Purkinje cell (primary cell): ENCODE results near the gene ZNF496. TPM values are rescaled to one million over a fixed set of nuclear protein-coding genes. Genes with fewer than 3 reads are reported as not detected.

ENCODE experiments used
- polyA plus RNA-seq: library from polyadenylated mRNA; unstranded; fragments of >200 nt; fragmentation: Nextera tagmentation; gene quantifications from 2 replicates; pipeline ENCODE4 v1.2.1, GENCODE V29; 2014

The ZNF496 gene
- 1.7 and 1.8 TPM in 2 replicates for polyA plus RNA-seq

GRCh38 chr1:247331525-247332214 lies at the start of gene ZNF496:
Gene ZNF496, minus strand, starts transcription at chr1:247331867. Its CDS starts 2,289 bp downstream, at chr1:247329578.

GRCh38 chr1:247255772-247256171 lies 75.9 kb downstream of the ZNF496 start, which contains the start of gene VN1R5:
Gene VN1R5, plus strand, starts transcription at chr1:247256072.

Other genes starting within 250 kb of the ZNF496 start
- 1.1 TPM in 1 of 2 replicates, not detected in the other for gene ZNF669, start 227.5 kb downstream of the ZNF496 start, polyA plus RNA-seq
- gene ZNF124, start 159.8 kb downstream of the ZNF496 start, polyA plus RNA-seq = 0.89 and 2.7 TPM in 2 replicates
- gene VN1R5, start 75.8 kb downstream of the ZNF496 start, polyA plus RNA-seq = not detected in 2 replicates
- gene NLRP3, start 84.3 kb upstream of the ZNF496 start, polyA plus RNA-seq = 6.0 and 12.5 TPM in 2 replicates
- 0.43 TPM in 1 of 2 replicates, not detected in the other for gene OR2B11, start 126.2 kb upstream of the ZNF496 start, polyA plus RNA-seq
- 0.11 TPM in 1 of 2 replicates, not detected in the other for gene OR2C3, start 204.6 kb upstream of the ZNF496 start, polyA plus RNA-seq
- gene GCSAML, start 217.3 kb upstream of the ZNF496 start, polyA plus RNA-seq = 0.06 and 1.9 TPM in 2 replicates